Thyroid gland (tissue), 4 donors: Measurements from ENCODE around the gene NR6A1. TPM values are rescaled to one million over a fixed set of nuclear protein-coding genes. Genes with fewer than 3 reads are reported as not detected.
"Not testable (repeated sequence)": the region's sequence is repeated elsewhere in the genome, so short reads cannot be mapped to it uniquely, and the experiment has no call there.

Experiments
- DNase-seq, 2 donors: peaks; one replicate each; pipeline ENCODE4 v3.0.0-alpha.2; 2019
- H3K27ac ChIP-seq, 3 donors: fragments of 200-600 bp; sonication (generic); 1 replicate in 2 of 3; 2 replicates in 1 of 3; pipeline ENCODE4 v1.5.1; 2016 to 2019; ENCODE audit warnings: mild to moderate bottlenecking in 1 of 3, moderate library complexity in 1 of 3
- H3K27me3 ChIP-seq: fragments of 200-600 bp; sonication (generic); one replicate; pipeline ENCODE4 v1.5.1; 2019
- H3K36me3 ChIP-seq, 2 donors: fragments of 200-600 bp; sonication (generic); one replicate each; pipeline ENCODE4 v1.5.1; 2016 to 2019
- H3K4me1 ChIP-seq, 2 donors: fragments of 200-600 bp; sonication (generic); one replicate each; pipeline ENCODE4 v1.5.1; 2017 to 2019
- H3K4me3 ChIP-seq, 3 donors: fragments of 200-600 bp; sonication (generic); replicated peaks in 1 of 3; 1 replicate in 2 of 3; 2 replicates in 1 of 3; pipeline ENCODE4 v1.5.1; 2016; ENCODE audit warnings: mild to moderate bottlenecking in 1 of 3
- H3K9me3 ChIP-seq: fragments of 200-600 bp; sonication (generic); one replicate; pipeline ENCODE4 v1.5.1; 2017
- POLR2A ChIP-seq, 2 donors: fragments of 450-650 bp; IDR thresholded peaks; one replicate each; pipeline ENCODE4 v1.6.1; 2017; ENCODE audit warnings: antibody characterized with exemption in 2 of 2, mild to moderate bottlenecking in 2 of 2, moderate library complexity in 1 of 2
- WGBS, 2 donors: methylation state at CpG; one replicate each; pipeline ENCODE4 v1.1.5; 2017; 5-methylcytosine and 5-hydroxymethylcytosine counted together
- intact Hi-C: fragments of 100-400 bp; cut with DNase I; formaldehyde crosslinking; loops from one replicate; pipeline ENCODE4 v1.15.1; 2023
- total RNA-seq, 4 donors: library from RNA; depleted of rRNA; stranded (reverse); fragments of >200 nt; gene quantifications; one replicate each; pipeline ENCODE4 v1.2.3, GENCODE V29; 2016
- TF ChIP-seq, protein P1 (sequence below), 6 experiments: fragments of 200-600 bp in 3 of 6; fragments of 450-650 bp in 3 of 6; sonication (generic) in 3 of 6; IDR thresholded peaks; one replicate each; pipeline ENCODE4 v1.5.1; 2016 to 2019; ENCODE audit warnings: antibody characterized with exemption in 6 of 6, mild to moderate bottlenecking in 2 of 6, inconsistent platforms in 1 of 6, moderate library complexity in 1 of 6

The NR6A1 gene
- total RNA-seq, 4 donors from 2014 or later, result 15.3 to 25.0 (median 19.3) TPM

DNA sequence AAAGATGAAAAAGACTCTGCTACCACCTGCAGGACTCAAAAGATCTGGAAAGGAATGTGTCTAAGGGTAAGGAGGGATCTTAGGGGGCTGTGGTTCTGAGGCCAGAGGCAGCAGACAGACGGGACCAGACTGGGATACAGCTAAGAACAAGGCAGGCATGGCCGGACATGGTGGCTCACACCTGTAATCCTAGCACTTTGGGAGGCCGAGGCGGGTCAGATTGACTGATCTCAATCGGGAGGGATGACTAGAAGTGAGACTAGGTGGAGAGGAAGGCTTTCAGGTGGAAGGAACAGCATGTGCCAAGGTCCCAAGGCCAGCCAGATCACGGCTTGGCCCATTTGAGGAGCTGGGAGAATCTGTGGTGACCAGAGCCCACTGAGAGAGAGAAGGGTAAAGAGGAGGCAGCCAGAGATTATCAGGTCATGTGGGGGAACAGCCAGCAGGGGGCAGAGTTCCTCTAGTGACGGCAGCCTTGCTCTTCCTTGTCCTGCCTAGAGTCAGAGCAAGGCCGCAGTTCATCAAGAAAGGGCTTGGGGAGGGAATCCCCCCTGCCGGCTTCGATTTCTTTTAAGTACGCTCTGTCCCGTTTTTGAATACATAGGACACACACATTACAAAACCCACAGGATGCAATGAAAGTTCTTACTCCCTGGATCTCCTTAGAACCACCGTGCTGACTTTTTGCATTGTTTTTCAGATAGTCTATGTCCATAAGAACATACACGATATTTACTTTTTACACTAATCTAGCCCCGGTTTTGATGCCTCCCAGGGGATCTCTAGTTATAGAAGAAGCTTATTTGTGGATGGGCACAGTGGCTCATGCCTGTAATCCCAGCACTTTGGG lies 3.2 kb upstream of the NR6A1 start:
- Histone ChIP-seq H3K27ac (peak overlapping the region in 1 of 3 donors; percentile 36), H3K27me3 (no peaks in the 10 kb centered on the region), H3K4me1 (peaks cover 16 to 22% of the 10 kb centered on the region in 2 donors), H3K36me3 (no peaks in the 10 kb centered on the region), H3K9me3 (no peaks in the 10 kb centered on the region), H3K4me3 (no peak overlapping the region)
- peak; percentile 84 to 87 for DNase-seq
- intact Hi-C loops, result loop anchor here (10.0 kb wide), 1 partner anchor 470 kb away; the partner anchor contains the start of gene HSPA5
- TF ChIP-seq, protein P1, sequence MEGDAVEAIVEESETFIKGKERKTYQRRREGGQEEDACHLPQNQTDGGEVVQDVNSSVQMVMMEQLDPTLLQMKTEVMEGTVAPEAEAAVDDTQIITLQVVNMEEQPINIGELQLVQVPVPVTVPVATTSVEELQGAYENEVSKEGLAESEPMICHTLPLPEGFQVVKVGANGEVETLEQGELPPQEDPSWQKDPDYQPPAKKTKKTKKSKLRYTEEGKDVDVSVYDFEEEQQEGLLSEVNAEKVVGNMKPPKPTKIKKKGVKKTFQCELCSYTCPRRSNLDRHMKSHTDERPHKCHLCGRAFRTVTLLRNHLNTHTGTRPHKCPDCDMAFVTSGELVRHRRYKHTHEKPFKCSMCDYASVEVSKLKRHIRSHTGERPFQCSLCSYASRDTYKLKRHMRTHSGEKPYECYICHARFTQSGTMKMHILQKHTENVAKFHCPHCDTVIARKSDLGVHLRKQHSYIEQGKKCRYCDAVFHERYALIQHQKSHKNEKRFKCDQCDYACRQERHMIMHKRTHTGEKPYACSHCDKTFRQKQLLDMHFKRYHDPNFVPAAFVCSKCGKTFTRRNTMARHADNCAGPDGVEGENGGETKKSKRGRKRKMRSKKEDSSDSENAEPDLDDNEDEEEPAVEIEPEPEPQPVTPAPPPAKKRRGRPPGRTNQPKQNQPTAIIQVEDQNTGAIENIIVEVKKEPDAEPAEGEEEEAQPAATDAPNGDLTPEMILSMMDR (IDR thresholded peaks at IDR 0.05), result peak; percentile 77 to 95 (median 86)
- TF ChIP-seq POLR2A (IDR thresholded peaks at IDR 0.05), result peak in 1 of 2 donors; percentile 7
- WGBS, 2 donors, result 40 to 47% methylated on average over 15 of the region's 15 CpGs

DNA sequence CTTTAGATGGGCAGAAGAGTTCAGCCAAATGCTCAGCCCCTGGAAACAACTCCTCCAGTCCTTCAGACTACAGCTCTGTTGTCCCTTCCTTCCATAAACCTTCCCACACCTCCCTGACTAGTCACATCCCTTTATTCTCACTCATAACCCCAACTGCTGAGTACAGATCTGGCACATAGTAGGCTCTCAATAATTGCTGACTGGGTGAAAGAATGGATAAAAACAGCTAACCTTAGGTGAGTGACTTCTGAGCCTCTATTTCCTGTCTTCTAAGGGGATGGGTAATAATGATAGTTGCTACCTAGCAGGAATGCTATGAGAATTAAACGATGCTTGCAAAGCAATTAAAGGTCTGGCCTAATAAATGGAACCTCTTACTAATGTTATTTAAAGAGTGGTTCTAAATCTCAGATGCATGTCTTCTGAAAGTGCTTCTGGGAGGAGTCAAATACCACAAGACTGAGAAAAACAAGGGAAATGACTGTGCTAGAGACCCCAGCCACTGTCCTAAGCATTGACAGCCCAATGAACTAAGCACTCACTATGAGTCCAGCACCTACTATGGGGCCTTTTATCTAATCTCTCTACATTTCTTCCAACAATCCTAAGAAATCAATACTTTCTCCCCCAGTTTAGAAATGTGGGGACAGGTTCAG lies 2.5 kb upstream of the NR6A1 start:
- DNase-seq, result no peak

GRCh38 chr9:124772877-124773276 lies 1.8 kb upstream of the NR6A1 start:
- WGBS, 2 donors, result 92% methylated on average over 15 of the region's 15 CpGs
- peaks cover 11 to 15% of the 10 kb centered on the region in 2 donors for H3K4me1 ChIP-seq

More for the DNA sequence above, 2.5 kb upstream of the NR6A1 start:
- peaks cover 12 to 14% of the 10 kb centered on the region in 2 donors for H3K4me1 ChIP-seq
- no peaks in the 10 kb centered on the region for H3K9me3 ChIP-seq
- H3K27me3 ChIP-seq, result no peaks in the 10 kb centered on the region
- intact Hi-C loops, result loop anchor here (2.0 to 10.0 kb wide), 2 partner anchors 79 to 471 kb away; partner anchors contain the start of genes HSPA5 and WDR38
- WGBS, 2 donors, result 75 to 86% methylated on average over 1 of the region's 1 CpG
- TF ChIP-seq, protein P1 (IDR thresholded peaks at IDR 0.05), result no peak
- TF ChIP-seq POLR2A (IDR thresholded peaks at IDR 0.05), result no peak
- no peaks in the 10 kb centered on the region for H3K36me3 ChIP-seq
- no peak overlapping the region for H3K27ac ChIP-seq
- H3K4me3 ChIP-seq, result no peak overlapping the region

DNA sequence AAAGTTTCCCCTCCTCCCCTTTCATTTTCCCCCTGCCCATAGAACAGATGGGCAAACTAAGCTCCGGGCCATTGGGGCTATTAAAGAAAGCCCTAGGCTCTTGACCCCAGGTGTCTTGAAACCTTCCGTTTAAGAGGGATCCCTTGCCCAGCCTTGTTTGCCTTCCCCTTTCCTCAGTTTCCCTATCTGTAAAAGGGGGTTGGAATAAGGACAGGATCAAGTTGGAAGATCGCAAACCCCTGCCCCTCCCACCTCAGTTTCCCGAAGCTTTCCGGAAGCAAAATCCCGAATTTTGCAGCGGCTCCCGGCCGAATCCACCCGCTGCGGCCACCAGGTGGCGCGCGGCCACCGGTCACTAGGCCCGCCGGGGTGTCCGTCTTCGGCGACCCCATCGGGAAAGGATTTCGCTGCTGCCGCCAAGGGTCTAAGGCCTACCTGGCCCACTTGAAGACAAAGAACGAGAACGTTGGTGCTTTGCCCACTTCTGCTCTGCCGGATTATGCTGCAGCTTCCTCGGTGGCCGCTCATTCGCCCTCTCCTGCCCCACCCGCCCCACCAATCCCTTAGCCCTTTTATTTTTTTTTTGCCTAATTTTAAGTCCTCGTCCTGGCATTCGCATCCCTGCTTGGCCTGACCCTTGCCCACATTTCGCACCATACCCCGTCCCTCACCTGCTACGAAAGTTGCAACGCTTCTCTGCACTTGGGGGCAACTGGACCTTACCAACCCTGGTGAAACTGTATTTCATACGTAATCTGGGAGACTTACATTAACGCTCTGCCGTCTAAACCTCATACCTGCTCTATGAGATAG lies 962 bp upstream of the NR6A1 start:
- 21 to 33% methylated on average over 28 to 39 of the region's 39 CpGs for WGBS, 2 donors
- Histone ChIP-seq H3K36me3 (no peaks in the 10 kb centered on the region), H3K27ac (peak overlapping the region; percentile 1 to 91 (median 73)), H3K4me3 (peak overlapping the region; percentile 7 to 72 (median 12)), H3K27me3 (no peaks in the 10 kb centered on the region), H3K4me1 (peaks cover 13 to 22% of the 10 kb centered on the region in 2 donors), H3K9me3 (no peaks in the 10 kb centered on the region)
- TF ChIP-seq, protein P1 (IDR thresholded peaks at IDR 0.05), result peak; percentile 91 to 96 (median 93)
- TF ChIP-seq POLR2A (IDR thresholded peaks at IDR 0.05), result no peak
- intact Hi-C loops, result loop anchor here (2.0 to 10.0 kb wide), 2 partner anchors 81 to 473 kb away; partner anchors contain the start of genes HSPA5 and WDR38
- DNase-seq, result peak; percentile 75 to 78

More at GRCh38 chr9:124772877-124773276, 1.8 kb upstream of the NR6A1 start:
- not testable (repeated sequence) for DNase-seq, H3K4me3 ChIP-seq, H3K27me3 ChIP-seq, H3K9me3 ChIP-seq, H3K36me3 ChIP-seq, H3K27ac ChIP-seq
- intact Hi-C loops, result loop anchor here (2.0 to 10.0 kb wide), 2 partner anchors 80 to 472 kb away; partner anchors contain the start of genes HSPA5 and WDR38
